DOHH2 (cell line): ENCODE measurements around the gene ANKS1B.

Experiments
- CTCF ChIP-seq: fragments of 200-600 bp; sonication (generic); IDR thresholded peaks from one replicate; pipeline ENCODE4 v1.5.1; 2014; ENCODE audit warnings: antibody characterized with exemption, mild to moderate bottlenecking, low read depth, low read length; ENCODE audit not compliant: poor library complexity, severe bottlenecking
- EZH2phosphoT487 ChIP-seq: fragments of 200-600 bp; sonication (generic); IDR thresholded peaks from 2 replicates; pipeline ENCODE4 v1.6.1; 2017; ENCODE audit warnings: borderline replicate concordance, mild to moderate bottlenecking, antibody characterized with exemption, low read length, moderate library complexity, mixed read lengths

GRCh38 chr12:99068993-99069747 lies 915.6 kb downstream of the ANKS1B start:
- no peak for TF ChIP-seq CTCF
- no peak for TF ChIP-seq EZH2phosphoT487
